Right lobe of liver (tissue), 6 donors: ENCODE results near the gene ABL2. TPM values are rescaled to one million over a fixed set of nuclear protein-coding genes. Genes with fewer than 3 reads are reported as not detected.
"Not testable (repeated sequence)": the region's sequence is repeated elsewhere in the genome, so short reads cannot be mapped to it uniquely, and the experiment has no call there.

Experiments
- ATAC-seq, 4 donors: fragments of 200-7000 bp; cut with Tn5 transposase; one replicate each; pipeline ENCODE4 v1.9.1; 2020; ENCODE audit warnings: mild to moderate bottlenecking in 4 of 4, moderate library complexity in 4 of 4
- DNase-seq, 3 donors: peaks; one replicate each; pipeline ENCODE4 v3.0.0-alpha.2; 2020
- H3K27ac ChIP-seq, 3 donors: fragments of 200-600 bp; one replicate each; pipeline ENCODE4 v1.8.0; 2022
- H3K27me3 ChIP-seq, 2 donors: fragments of 200-600 bp; one replicate each; pipeline ENCODE4 v1.8.0; 2022
- H3K36me3 ChIP-seq, 4 donors: fragments of 200-600 bp; sonication (generic) in 1 of 4; one replicate each; pipeline versions ENCODE4 v1.5.1 to v1.8.0; 2017 to 2022; ENCODE audit warnings: control low read depth in 1 of 4
- H3K4me1 ChIP-seq, 4 donors: fragments of 200-600 bp; sonication (generic) in 1 of 4; one replicate each; pipeline versions ENCODE4 v1.5.1 to v1.8.0; 2017 to 2022; ENCODE audit warnings: control low read depth in 1 of 4
- H3K4me3 ChIP-seq, 3 donors: fragments of 200-600 bp; one replicate each; pipeline ENCODE4 v1.8.0; 2022
- H3K9me3 ChIP-seq, 4 donors: fragments of 200-600 bp; sonication (generic) in 1 of 4; one replicate each; pipeline versions ENCODE4 v1.5.1 to v1.8.0; 2017 to 2022; ENCODE audit warnings: control low read depth in 1 of 4
- CTCF ChIP-seq, 4 donors: fragments of 200-600 bp in 3 of 4; fragments of 450-650 bp in 1 of 4; IDR thresholded peaks; one replicate each; pipeline versions ENCODE4 v1.5.1 to v1.8.0; 2016 to 2022; ENCODE audit warnings: antibody characterized with exemption in 4 of 4, mild to moderate bottlenecking in 2 of 4
- POLR2A ChIP-seq: fragments of 450-650 bp; IDR thresholded peaks from one replicate; pipeline ENCODE4 v1.6.1; 2017; ENCODE audit warnings: antibody characterized with exemption, mild to moderate bottlenecking
- WGBS: methylation state at CpG from one replicate; pipeline ENCODE4 v1.1.6; 2018; ENCODE audit warnings: low coverage, low lambda C conversion rate; ENCODE audit not compliant: insufficient coverage; ENCODE audit errors: missing lambda C conversion rate; 5-methylcytosine and 5-hydroxymethylcytosine counted together
- intact Hi-C, 2 donors: fragments of 100-400 bp; cut with DNase I; formaldehyde crosslinking; loops; one replicate each; pipeline versions ENCODE4 v1.11.2 to v1.14.1; 2022
- total RNA-seq, 6 experiments: library from RNA; depleted of rRNA in 2 of 6; stranded (reverse); fragments of >200 nt in 2 of 6; fragmentation: NEBNext Ultra II Directional in 3 of 6; extraction: Animal tissue kit (Norgen Biotek cat#: 25700) in 3 of 6; gene quantifications; one replicate each; pipeline versions ENCODE4 v1.1.0 to v1.2.4, GENCODE V29; 2016 to 2023
- donor health status: DM: no; HTN: yes; CAD: no.
- donor health status: DM: no; HTN: no; CAD: no.
- donor health status: DM: no; HTN: no; CAD: no.
- donor health status: DM: no; HTN: yes; CAD: no.
- donor health status: DM: no; HTN: yes; CAD: no.

The ABL2 gene
- total RNA-seq, 6 experiments from 2014 or later: 3.8 to 7.7 (median 5.6) TPM

DNA sequence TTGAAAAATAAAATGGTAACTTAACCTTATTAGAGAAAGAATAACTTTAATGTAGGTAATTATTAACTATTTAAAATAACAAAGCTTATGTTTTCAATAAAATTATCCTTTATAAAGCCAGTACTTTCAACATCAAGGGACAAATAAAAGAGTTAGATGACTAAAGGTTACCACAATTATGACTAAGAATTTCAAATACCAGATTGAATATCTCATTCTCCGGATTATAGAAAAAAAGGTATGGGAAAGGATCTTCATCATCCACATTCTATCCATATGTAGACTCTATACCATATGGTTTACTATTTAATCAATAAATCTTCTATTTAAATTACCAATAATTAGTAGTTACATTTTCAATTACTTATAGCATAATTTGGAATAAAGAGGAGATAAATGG, 84.9 kb downstream of the ABL2 start:
- H3K27me3 ChIP-seq: no peaks in the 10 kb centered on the region
- H3K9me3 ChIP-seq: no peaks in the 10 kb centered on the region
- ATAC-seq (no peak), DNase-seq (no peak)
- 100% methylated on average over 1 of the region's 1 CpG for WGBS
- H3K4me1 ChIP-seq: peaks cover 0 to 3% (median 0%) of the 10 kb centered on the region in 4 donors
- TF ChIP-seq CTCF (IDR thresholded peaks at IDR 0.05): no peak
- TF ChIP-seq POLR2A: no peak
- intact Hi-C loops: no loop called here
- H3K27ac ChIP-seq: no peak overlapping the region
- H3K4me3 ChIP-seq: no peak overlapping the region
- H3K36me3 ChIP-seq: no peaks in the 10 kb centered on the region

DNA sequence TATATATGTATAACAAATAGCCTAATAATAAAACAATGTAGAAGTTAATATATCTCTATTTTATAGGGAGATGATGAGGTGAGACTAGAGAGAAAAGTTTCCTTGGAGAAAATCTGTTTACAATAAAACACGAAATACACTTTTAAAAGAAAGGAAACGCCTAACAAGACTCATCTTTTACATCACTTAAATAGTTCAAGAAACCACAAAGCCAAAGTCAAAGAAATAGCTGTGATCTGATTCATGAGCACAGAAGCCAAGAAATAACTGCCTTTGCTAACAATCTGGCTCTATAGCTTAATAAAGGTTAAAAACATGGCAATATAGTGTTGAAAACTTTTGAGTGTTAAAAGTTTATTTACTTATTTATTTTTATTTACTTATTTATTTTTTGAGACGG, 86.2 kb downstream of the ABL2 start:
- WGBS: 75% methylated on average over 3 of the region's 3 CpGs
- no peak overlapping the region for H3K4me3 ChIP-seq
- TF ChIP-seq CTCF (IDR thresholded peaks at IDR 0.05) (no peak), POLR2A (no peak)
- intact Hi-C loops: no loop called here
- H3K4me1 ChIP-seq: peaks cover 0 to 3% (median 0%) of the 10 kb centered on the region in 4 donors
- DNase-seq: no peak
- no peak for ATAC-seq
- no peaks in the 10 kb centered on the region for H3K36me3 ChIP-seq
- H3K27ac ChIP-seq: no peak overlapping the region
- no peaks in the 10 kb centered on the region for H3K9me3 ChIP-seq
- no peaks in the 10 kb centered on the region for H3K27me3 ChIP-seq

DNA sequence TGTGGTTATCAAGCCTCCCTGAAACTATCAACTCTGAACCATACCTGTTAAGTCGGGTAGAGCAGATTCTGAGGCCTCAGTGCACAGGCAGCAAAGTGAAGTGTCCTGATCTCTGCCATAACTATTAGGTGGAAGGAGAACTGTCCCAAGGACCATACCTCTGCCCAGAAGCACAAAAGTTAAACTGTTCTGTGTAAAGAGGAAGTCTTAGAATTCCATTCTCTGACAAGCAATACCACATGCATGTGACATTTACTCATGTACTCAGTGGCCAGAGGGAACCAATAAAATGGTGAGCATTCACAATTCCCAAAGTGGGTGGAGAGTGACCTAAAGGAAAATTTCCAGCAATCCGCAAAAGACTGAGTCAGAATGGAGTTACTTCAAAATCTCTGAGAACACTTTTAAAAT, 86.6 kb downstream of the ABL2 start:
- peaks cover 0 to 4% (median 1%) of the 10 kb centered on the region in 4 donors for H3K4me1 ChIP-seq
- DNase-seq (no peak), ATAC-seq (peak; percentile 36 to 69 (median 52))
- H3K4me3 ChIP-seq: no peak overlapping the region
- peak; percentile 46 for TF ChIP-seq POLR2A
- TF ChIP-seq CTCF (IDR thresholded peaks at IDR 0.05): no peak
- intact Hi-C loops: no loop called here
- H3K9me3 ChIP-seq: no peaks in the 10 kb centered on the region
- no peaks in the 10 kb centered on the region for H3K36me3 ChIP-seq
- H3K27ac ChIP-seq: no peak overlapping the region
- 76% methylated on average over 2 of the region's 2 CpGs for WGBS
- no peaks in the 10 kb centered on the region for H3K27me3 ChIP-seq

- H3K27me3 ChIP-seq: no peaks in the 10 kb centered on the region
- no peak overlapping the region for H3K4me3 ChIP-seq
- WGBS: 49% methylated on average over 4 of the region's 4 CpGs
- no peaks in the 10 kb centered on the region for H3K9me3 ChIP-seq
- TF ChIP-seq POLR2A: no peak
- TF ChIP-seq CTCF (IDR thresholded peaks at IDR 0.05): no peak
- intact Hi-C loops: no loop called here
- no peaks in the 10 kb centered on the region for H3K36me3 ChIP-seq
- peak overlapping the region in 1 of 3 donors; percentile 47 for H3K27ac ChIP-seq
- DNase-seq (no peak), ATAC-seq (peak in 3 of 4 donors; percentile 39 to 65 (median 59))
- peaks cover 0 to 13% (median 5%) of the 10 kb centered on the region in 4 donors for H3K4me1 ChIP-seq
These were observed 87.8 kb downstream of the ABL2 start for GRCh38 chr1:179141592-179142251.

- H3K27me3 ChIP-seq, H3K4me1 ChIP-seq, H3K9me3 ChIP-seq, ATAC-seq, H3K36me3 ChIP-seq, intact Hi-C loops, DNase-seq, H3K4me3 ChIP-seq, H3K27ac ChIP-seq: not testable (repeated sequence)
- WGBS: no CpG with 5 or more reads among the region's 21 CpGs
These were observed 90.7 kb downstream of the ABL2 start for GRCh38 chr1:179138755-179139154.
